ENCODE results near the gene RTN4. TPM values are rescaled to one million over a fixed set of nuclear protein-coding genes. Genes with fewer than 3 reads are reported as not detected.
A peak's percentile ranks its signal among the peaks of the same experiment; 100 is the strongest.

RTN4 gene
- total RNA-seq, 1 experiment from 2014 or later: 200 TPM

- Mint-ChIP-seq H3K9me3 (no peaks in the 10 kb centered on the region), H3K36me3 (ENCODE audit: insufficient read depth in 1 of 3, low read depth in 3 of 3) (peaks cover 8 to 23% (median 11%) of the 10 kb centered on the region in 3 experiments; a peak in 5 of 7 replicates), H3K27ac (peak overlapping the region in 1 of 3 experiments; percentile 53; a peak in 2 of 7 replicates), H3K27me3 (ENCODE audit: low read depth) (no peaks in the 10 kb centered on the region), H3K4me3 (no peak overlapping the region), H3K4me1 (peaks cover 12 to 14% of the 10 kb centered on the region in 2 experiments)
- Histone ChIP-seq H2AK5ac (ENCODE audit: insufficient read length, low read length) (no peak overlapping the region), H2BK120ac (ENCODE audit: low read depth, low read length, poor library complexity, severe bottlenecking) (no peak overlapping the region), H3K4me2 (ENCODE audit: insufficient read depth, insufficient read length, low read length) (no peak overlapping the region), H3T11ph (ENCODE audit: low read length) (no peak overlapping the region), H3K4ac (ENCODE audit: low read depth, low read length) (no peak overlapping the region), H3K27me3 (ENCODE audit: insufficient read depth, low read length) (no peaks in the 10 kb centered on the region), H3K14ac (ENCODE audit: insufficient read depth, low read length) (no peak overlapping the region), H3K23me2 (ENCODE audit: insufficient read length, low read depth, low read length, poor library complexity, severe bottlenecking) (no peaks in the 10 kb centered on the region), H3K9ac (ENCODE audit: extremely low read depth, insufficient read length, low read length) (no peak overlapping the region), H3K4me1 (ENCODE audit: insufficient read depth, low read length) (no peaks in the 10 kb centered on the region), H4K20me1 (ENCODE audit: control insufficient read depth, insufficient read depth, insufficient read length) (no peaks in the 10 kb centered on the region), H2BK5ac (ENCODE audit: insufficient read length, low read length) (no peak overlapping the region), H2BK15ac (ENCODE audit: low read depth, low read length) (no peak overlapping the region), H3K9me3 (ENCODE audit: control insufficient read depth, low read depth, low read length) (no peaks in the 10 kb centered on the region), H3K23ac (ENCODE audit: insufficient read length, low read depth, low read length) (no peak overlapping the region), H3K27ac (ENCODE audit: insufficient read length, low read depth, low read length) (no peak overlapping the region), H2BK20ac (ENCODE audit: low read depth, low read length, poor library complexity, severe bottlenecking) (no peak overlapping the region), H3K18ac (ENCODE audit: insufficient read length, low read depth, low read length) (no peak overlapping the region), H4K5ac (ENCODE audit: insufficient read length, low read depth, low read length) (no peak overlapping the region), H3K79me1 (ENCODE audit: insufficient read depth, low read depth, low read length, poor library complexity, severe bottlenecking) (peaks cover 11% of the 10 kb centered on the region), H2AFZ (ENCODE audit: low read length) (no peak overlapping the region), H2BK12ac (ENCODE audit: insufficient read length, low read depth, low read length) (no peak overlapping the region), H3K56ac (ENCODE audit: insufficient read length, low read depth, low read length) (no peak overlapping the region), H3K79me2 (ENCODE audit: insufficient read depth, low read length) (peaks cover 21% of the 10 kb centered on the region; the same call in 1 of the 2 replicates), H4K8ac (replicated peaks; ENCODE audit: insufficient read length, low read depth, low read length) (no peak overlapping the region), H4K91ac (ENCODE audit: insufficient read length, low read depth, low read length) (no peak overlapping the region)
- TF ChIP-seq CTCF (conservative IDR thresholded peaks at IDR 0.05): no peak
- no CpG with 5 or more reads among the region's 3 CpGs for WGBS (ENCODE audit: extremely low coverage, insufficient read length, low lambda C conversion rate)
- no peak for DNase-seq
These were observed 61.6 kb downstream of the RTN4 start for GRCh38 chr2:54988612-54989011.

Measured in H9 (cell line).